Adrenal gland (tissue), 12 donors: ENCODE data around the gene WDR86. TPM values are rescaled to one million over a fixed set of nuclear protein-coding genes. Genes with fewer than 3 reads are reported as not detected.

ENCODE experiments used
- DNase-seq, 7 donors: peaks; one replicate each; pipeline ENCODE4 v3.0.0-alpha.2; 2019 to 2020
- H3K27ac ChIP-seq, 5 donors: fragments of 200-600 bp; sonication (generic) in 4 of 5; 1 replicate in 3 of 5; 2 replicates in 2 of 5; pipeline versions ENCODE4 v1.5.1 to v1.8.0; 2016 to 2020; ENCODE audit warnings: mild to moderate bottlenecking in 1 of 5
- H3K27me3 ChIP-seq: fragments of 200-600 bp; 2 replicates; pipeline ENCODE4 v1.8.0; 2021
- H3K36me3 ChIP-seq, 2 donors: fragments of 200-600 bp; replicated peaks in 1 of 2; 1 replicate in 1 of 2; 2 replicates in 1 of 2; pipeline versions ENCODE4 v1.5.1 to v1.8.0; 2018 to 2022
- H3K4me1 ChIP-seq, 2 donors: fragments of 200-600 bp; replicated peaks in 1 of 2; 1 replicate in 1 of 2; 2 replicates in 1 of 2; pipeline versions ENCODE4 v1.5.1 to v1.8.0; 2018 to 2021
- H3K4me3 ChIP-seq, 4 donors: fragments of 200-600 bp; sonication (generic) in 3 of 4; one replicate each; pipeline ENCODE4 v1.5.1; 2016 to 2018
- H3K9me3 ChIP-seq, 3 donors: fragments of 200-600 bp; sonication (generic) in 1 of 3; replicated peaks in 1 of 3; 1 replicate in 2 of 3; 2 replicates in 1 of 3; pipeline versions ENCODE4 v1.5.1 to v1.8.0; 2016 to 2021
- POLR2A ChIP-seq, 2 donors: fragments of 450-650 bp; IDR thresholded peaks; one replicate each; pipeline ENCODE4 v1.6.1; 2017; ENCODE audit warnings: antibody characterized with exemption in 2 of 2, mild to moderate bottlenecking in 2 of 2, moderate library complexity in 1 of 2
- WGBS, 4 donors: extraction: QIAGEN DNeasy Blood & Tissue Kit in 2 of 4; methylation state at CpG; one replicate each; pipeline versions ENCODE4 v1.1.5 to v1.1.7; 2013 to 2017; 5-methylcytosine and 5-hydroxymethylcytosine counted together
- intact Hi-C, 2 donors: fragments of 100-400 bp; cut with DNase I; formaldehyde crosslinking; loops; one replicate each; pipeline versions ENCODE4 v1.14.1 to v1.15.0; 2022 to 2023
- polyA plus RNA-seq, 3 donors: library from polyadenylated mRNA; stranded (reverse); fragments of 200-250 nt in 2 of 3; fragments of 350-450 nt in 1 of 3; fragmentation: Illumina TruSeq in 1 of 3; extraction: RNeasy Lipid Tissue Mini Kit (QIAGEN cat#74804) in 1 of 3; gene quantifications; one replicate each; pipeline ENCODE4 v1.2.3, GENCODE V29; 2013 to 2014
- total RNA-seq, 9 donors: library from RNA; depleted of rRNA in 4 of 9; stranded (reverse); fragments of >200 nt in 4 of 9; fragments of 120-200 nt in 1 of 9; fragmentation: NEBNext Ultra II Directional in 1 of 9; extraction: Animal tissue kit (Norgen Biotek cat#: 25700) in 1 of 9; gene quantifications; one replicate each; pipeline versions ENCODE4 v1.1.0 to v1.2.4, GENCODE V29; 2013 to 2023
- TF ChIP-seq, protein P1 (sequence below), 6 experiments: fragments of 450-650 bp in 4 of 6; fragments of 200-600 bp in 2 of 6; sonication (generic) in 1 of 6; IDR thresholded peaks; 1 replicate in 5 of 6; 2 replicates in 1 of 6; pipeline versions ENCODE4 v1.5.1 to v1.8.0; 2016 to 2021; ENCODE audit warnings: antibody characterized with exemption in 6 of 6, mild to moderate bottlenecking in 2 of 6, moderate library complexity in 1 of 6
- donor health status: healthy with polysubstance abuse.
- donor health status: Bipolar disorder and iron deficiency.
- donor health status: DM: yes; HTN: yes; CAD: no.
- donor health status: DM: no; HTN: no; CAD: no.
- donor health status: DM: no; HTN: no; CAD: no.
- donor health status: DM: yes; HTN: yes; CAD: no.

WDR86 gene
- total and polyA plus RNA-seq, 12 donors: 1.4 to 16.7 (median 5.5) TPM; not detected in 1

DNA sequence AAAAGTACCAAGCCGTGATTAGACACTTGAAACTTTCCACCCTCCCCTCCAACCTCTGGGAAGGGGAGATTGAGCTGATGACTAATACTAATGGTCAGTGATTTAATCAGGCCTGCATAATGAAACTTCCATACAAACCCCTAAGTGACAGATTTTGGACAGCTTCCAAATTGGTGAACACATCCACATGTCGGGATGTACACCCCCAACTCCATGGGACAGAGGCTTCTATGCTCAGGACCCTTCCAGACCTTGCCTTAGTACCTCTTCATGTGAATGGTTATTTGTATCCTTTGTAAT lies 63.4 kb downstream of the WDR86 start:
- intact Hi-C loops: no loop called here
- no peaks in the 10 kb centered on the region for H3K27me3 ChIP-seq
- peaks cover 11 to 39% of the 10 kb centered on the region in 2 donors for H3K4me1 ChIP-seq
- peaks cover 0 to 25% of the 10 kb centered on the region in 2 donors for H3K36me3 ChIP-seq
- peak overlapping the region in 2 of 5 donors; percentile 5 to 38 for H3K27ac ChIP-seq
- DNase-seq: no peak
- H3K4me3 ChIP-seq: no peak overlapping the region
- no peaks in the 10 kb centered on the region for H3K9me3 ChIP-seq
- no peak for TF ChIP-seq POLR2A (IDR thresholded peaks at IDR 0.05)
- TF ChIP-seq, protein P1, sequence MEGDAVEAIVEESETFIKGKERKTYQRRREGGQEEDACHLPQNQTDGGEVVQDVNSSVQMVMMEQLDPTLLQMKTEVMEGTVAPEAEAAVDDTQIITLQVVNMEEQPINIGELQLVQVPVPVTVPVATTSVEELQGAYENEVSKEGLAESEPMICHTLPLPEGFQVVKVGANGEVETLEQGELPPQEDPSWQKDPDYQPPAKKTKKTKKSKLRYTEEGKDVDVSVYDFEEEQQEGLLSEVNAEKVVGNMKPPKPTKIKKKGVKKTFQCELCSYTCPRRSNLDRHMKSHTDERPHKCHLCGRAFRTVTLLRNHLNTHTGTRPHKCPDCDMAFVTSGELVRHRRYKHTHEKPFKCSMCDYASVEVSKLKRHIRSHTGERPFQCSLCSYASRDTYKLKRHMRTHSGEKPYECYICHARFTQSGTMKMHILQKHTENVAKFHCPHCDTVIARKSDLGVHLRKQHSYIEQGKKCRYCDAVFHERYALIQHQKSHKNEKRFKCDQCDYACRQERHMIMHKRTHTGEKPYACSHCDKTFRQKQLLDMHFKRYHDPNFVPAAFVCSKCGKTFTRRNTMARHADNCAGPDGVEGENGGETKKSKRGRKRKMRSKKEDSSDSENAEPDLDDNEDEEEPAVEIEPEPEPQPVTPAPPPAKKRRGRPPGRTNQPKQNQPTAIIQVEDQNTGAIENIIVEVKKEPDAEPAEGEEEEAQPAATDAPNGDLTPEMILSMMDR (IDR thresholded peaks at IDR 0.05): no peak
- WGBS, 4 donors: 55 to 71% (median 58%) methylated on average over 2 of the region's 2 CpGs

DNA sequence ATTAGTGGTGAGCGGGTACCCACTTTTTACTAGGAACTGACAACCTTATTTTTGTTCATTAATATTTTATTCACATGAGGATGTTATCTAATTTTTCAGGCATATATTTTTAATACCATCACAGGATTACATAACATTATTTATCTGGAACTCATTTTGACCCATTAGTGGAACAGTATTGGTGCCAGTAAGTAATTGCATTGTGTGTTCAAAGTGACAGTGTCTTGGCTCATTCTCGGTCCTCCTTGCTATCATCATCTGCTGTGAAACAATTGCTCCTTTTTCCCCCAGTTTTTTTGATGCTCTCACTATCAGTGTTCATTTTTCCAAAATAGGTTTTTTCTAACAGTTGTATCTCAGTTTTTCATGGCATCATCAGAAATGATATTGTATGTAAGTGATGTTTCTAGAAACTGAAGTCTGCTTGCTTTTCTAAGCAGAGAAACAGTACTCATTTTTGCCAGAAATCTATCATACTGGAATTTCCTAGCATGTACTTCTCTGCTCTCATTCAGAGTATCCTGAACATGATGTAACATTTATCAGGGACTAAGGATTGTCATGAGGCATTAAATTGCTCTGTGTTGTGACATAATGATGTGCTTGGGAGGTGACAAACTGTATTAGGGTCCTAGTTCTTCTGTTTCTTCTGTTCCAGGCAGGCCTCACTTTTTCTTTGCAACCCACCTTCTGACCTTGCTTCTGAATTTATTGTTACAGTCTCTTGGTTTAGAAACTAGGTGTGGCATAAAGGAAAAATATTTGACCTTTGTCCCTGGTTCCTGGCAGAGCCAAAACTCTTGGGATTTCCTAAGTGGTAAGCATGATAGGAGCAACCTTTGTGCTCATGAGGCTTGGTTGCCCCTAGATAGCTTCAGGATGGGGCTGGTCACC lies 64.0 kb downstream of the WDR86 start:
- WGBS, 4 donors: 73 to 81% (median 75%) methylated on average over 2 of the region's 2 CpGs
- Histone ChIP-seq H3K4me1 (peaks cover 15 to 38% of the 10 kb centered on the region in 2 donors), H3K36me3 (peaks cover 0 to 21% of the 10 kb centered on the region in 2 donors), H3K4me3 (no peak overlapping the region), H3K27ac (peak overlapping the region in 2 of 5 donors; percentile 5 to 38), H3K27me3 (no peaks in the 10 kb centered on the region), H3K9me3 (no peaks in the 10 kb centered on the region)
- no peak for DNase-seq
- no peak for TF ChIP-seq POLR2A (IDR thresholded peaks at IDR 0.05)
- TF ChIP-seq, protein P1 (IDR thresholded peaks at IDR 0.05): no peak
- intact Hi-C loops: no loop called here

- intact Hi-C loops: no loop called here
- no peak for DNase-seq
- no peak overlapping the region for H3K27ac ChIP-seq
- no peaks in the 10 kb centered on the region for H3K9me3 ChIP-seq
- TF ChIP-seq POLR2A (IDR thresholded peaks at IDR 0.05): no peak
- TF ChIP-seq, protein P1 (IDR thresholded peaks at IDR 0.05): no peak
- 94 to 96% (median 95%) methylated on average over 8 to 9 of the region's 9 CpGs for WGBS, 4 donors
- peaks cover 13 to 23% of the 10 kb centered on the region in 2 donors for H3K4me1 ChIP-seq
- no peaks in the 10 kb centered on the region for H3K27me3 ChIP-seq
- H3K4me3 ChIP-seq: no peak overlapping the region
- peaks cover 0 to 17% of the 10 kb centered on the region in 2 donors for H3K36me3 ChIP-seq
Measured at GRCh38 chr7:151343516-151343915, 66.3 kb downstream of the WDR86 start.

GRCh38 chr7:151342811-151343210 lies 67.0 kb downstream of the WDR86 start:
- peak in 1 of 7 donors; percentile 12 for DNase-seq
- Histone ChIP-seq H3K4me3 (peak overlapping the region in 1 of 4 donors; percentile 71), H3K36me3 (peaks cover 0 to 17% of the 10 kb centered on the region in 2 donors), H3K27ac (peak overlapping the region in 2 of 5 donors; percentile 75 to 85), H3K9me3 (no peaks in the 10 kb centered on the region), H3K27me3 (no peaks in the 10 kb centered on the region), H3K4me1 (peaks cover 13 to 23% of the 10 kb centered on the region in 2 donors)
- intact Hi-C loops: no loop called here
- no peak for TF ChIP-seq POLR2A (IDR thresholded peaks at IDR 0.05)
- TF ChIP-seq, protein P1 (IDR thresholded peaks at IDR 0.05): peak in 1 of 6 experiments; percentile 8
- 37 to 53% (median 45%) methylated on average over 8 of the region's 8 CpGs for WGBS, 4 donors
